H1 (cell line): Measurements from ENCODE around the gene SNHG17. TPM values are rescaled to one million over a fixed set of nuclear protein-coding genes. Genes with fewer than 3 reads are reported as not detected.

Experiments
- CTCF ChIA-PET: fragments of 300-600 bp; sonication (Branson Sonifier 250); formaldehyde crosslinking; loops from one replicate; lab custom pipeline; 2021; ENCODE audit not compliant: partially characterized antibody; lab: Charles Lee
- POLR2A ChIA-PET: fragments of 300-600 bp; sonication (Branson Sonifier 250); formaldehyde crosslinking; loops from one replicate; lab custom pipeline; 2021; ENCODE audit warnings: inconsistent platforms; ENCODE audit not compliant: partially characterized antibody; lab: Charles Lee
- DNase-seq, 2 experiments: peaks; one replicate each; pipeline versions ENCODE4 v3.0.0 to v3.0.0-alpha.2; 2010 to 2022; ENCODE audit warnings: low spot score in 2 of 2, low read depth in 1 of 2, mixed read lengths in 1 of 2
- FAIRE-seq: peaks from 2 replicates; lab custom pipeline; 2011; peaks lifted over from hg19 to GRCh38; lab: Jason Lieb, UNC
- H2AFZ ChIP-seq: 2 replicates; pipeline ENCODE4 v1.8.1; 2012; ENCODE audit warnings: low read length, inconsistent platforms
- H2AK5ac ChIP-seq: 2 replicates; pipeline ENCODE4 v1.6.1; 2013; ENCODE audit warnings: low read depth, low read length
- H2BK120ac ChIP-seq: replicated peaks from 2 replicates; pipeline ENCODE3; 2013; ENCODE audit warnings: low read depth, low read length, inconsistent platforms
- H2BK12ac ChIP-seq: 2 replicates; pipeline ENCODE4 v1.6.1; 2013; ENCODE audit warnings: low read depth, low read length
- H2BK15ac ChIP-seq: 2 replicates; pipeline ENCODE4 v1.6.1; 2013; ENCODE audit warnings: low read length
- H2BK20ac ChIP-seq: 2 replicates; pipeline ENCODE4 v1.6.1; 2013; ENCODE audit warnings: low read length
- H2BK5ac ChIP-seq: 2 replicates; pipeline ENCODE4 v1.6.1; 2013; ENCODE audit warnings: low read depth, low read length
- H3K14ac ChIP-seq: 2 replicates; pipeline ENCODE4 v1.6.1; 2013; ENCODE audit warnings: inconsistent platforms; ENCODE audit not compliant: insufficient read length
- H3K18ac ChIP-seq: 2 replicates; pipeline ENCODE4 v1.6.1; 2013; ENCODE audit warnings: low read length; ENCODE audit errors: extremely low read depth
- H3K23ac ChIP-seq: 2 replicates; pipeline ENCODE4 v1.6.1; 2013; ENCODE audit warnings: inconsistent platforms; ENCODE audit not compliant: insufficient read length
- H3K23me2 ChIP-seq: 2 replicates; pipeline ENCODE4 v1.6.1; 2013; ENCODE audit warnings: low read depth, low read length
- H3K27ac ChIP-seq: 2 replicates; pipeline ENCODE4 v1.6.1; 2011; ENCODE audit warnings: low read depth, low read length, inconsistent platforms
- H3K27me3 ChIP-seq, 4 experiments: replicated peaks in 1 of 4; 1 replicate in 1 of 4; 2 replicates in 3 of 4; pipeline versions ENCODE4 v1.6.1 to v1.8.1; 2011 to 2013; ENCODE audit warnings: low read length in 3 of 4, mild to moderate bottlenecking in 3 of 4, inconsistent platforms in 2 of 4, mixed read lengths in 2 of 4, moderate library complexity in 1 of 4; ENCODE audit not compliant: control insufficient read depth in 3 of 4, insufficient read depth in 3 of 4; ENCODE audit errors: extremely low read depth in 1 of 4
- H3K36me3 ChIP-seq, 4 experiments: 2 replicates each; pipeline versions ENCODE4 v1.6.1 to v1.8.1; 2011 to 2013; ENCODE audit warnings: mild to moderate bottlenecking in 4 of 4, low read length in 3 of 4, moderate library complexity in 2 of 4, control low read depth in 1 of 4, inconsistent platforms in 1 of 4; ENCODE audit not compliant: insufficient read depth in 4 of 4, control insufficient read depth in 2 of 4
- H3K4ac ChIP-seq: replicated peaks from 2 replicates; pipeline ENCODE3; 2013; ENCODE audit warnings: low read length, low read depth, mixed read lengths, inconsistent platforms; ENCODE audit not compliant: insufficient read length
- H3K4me1 ChIP-seq, 4 experiments: replicated peaks in 1 of 4; 1 replicate in 1 of 4; 2 replicates in 3 of 4; pipeline versions ENCODE4 v1.6.1 to v1.8.1; 2011 to 2013; ENCODE audit warnings: low read length in 3 of 4, inconsistent platforms in 2 of 4, mixed read lengths in 1 of 4; ENCODE audit not compliant: insufficient read depth in 4 of 4, control insufficient read depth in 3 of 4
- H3K4me2 ChIP-seq, 2 experiments: 2 replicates each; pipeline versions ENCODE4 v1.6.1 to v1.8.1; 2011 to 2013; ENCODE audit warnings: low read depth in 2 of 2, low read length in 2 of 2, control low read depth in 1 of 2, inconsistent platforms in 1 of 2, mild to moderate bottlenecking in 1 of 2; ENCODE audit not compliant: insufficient read depth in 1 of 2
- H3K4me3 ChIP-seq, 4 experiments: fragments of 200-600, 300-600 bp in 1 of 4; sonication (generic), shearing (Covaris generic), sonication (Bioruptor Twin) in 1 of 4; 2 replicates each; pipeline versions ENCODE4 v1.5.1 to v1.8.1; 2011 to 2016; ENCODE audit warnings: low read length in 4 of 4, low read depth in 3 of 4, control low read depth in 2 of 4, inconsistent platforms in 2 of 4, mild to moderate bottlenecking in 2 of 4, mixed read lengths in 1 of 4, moderate library complexity in 1 of 4; ENCODE audit not compliant: insufficient read depth in 2 of 4; ENCODE audit errors: extremely low read depth in 1 of 4
- H3K56ac ChIP-seq: replicated peaks from 2 replicates; pipeline ENCODE3; 2013; ENCODE audit warnings: low read depth, mild to moderate bottlenecking, mixed read lengths, low read length, inconsistent platforms; ENCODE audit not compliant: insufficient read length
- H3K79me1 ChIP-seq: 2 replicates; pipeline ENCODE4 v1.6.1; 2013; ENCODE audit warnings: low read depth, low read length, control low read depth
- H3K79me2 ChIP-seq, 2 experiments: 2 replicates each; pipeline versions ENCODE4 v1.6.1 to v1.8.1; 2012 to 2013; ENCODE audit warnings: low read length in 2 of 2, mild to moderate bottlenecking in 2 of 2, inconsistent platforms in 1 of 2; ENCODE audit not compliant: insufficient read depth in 2 of 2, control insufficient read depth in 1 of 2
- H3K9ac ChIP-seq, 4 experiments: replicated peaks in 1 of 4; 1 replicate in 1 of 4; 2 replicates in 3 of 4; pipeline versions ENCODE4 v1.6.1 to v1.8.1; 2011 to 2013; ENCODE audit warnings: low read depth in 3 of 4, low read length in 3 of 4, control low read depth in 2 of 4, mild to moderate bottlenecking in 2 of 4, moderate library complexity in 2 of 4, inconsistent platforms in 1 of 4; ENCODE audit errors: extremely low read depth in 1 of 4
- H3K9me3 ChIP-seq, 2 experiments: 2 replicates each; pipeline versions ENCODE4 v1.6.1 to v1.8.1; 2012 to 2013; ENCODE audit warnings: mild to moderate bottlenecking in 2 of 2, moderate library complexity in 2 of 2, control low read depth in 1 of 2, inconsistent platforms in 1 of 2, low read depth in 1 of 2, low read length in 1 of 2, mixed read lengths in 1 of 2; ENCODE audit not compliant: insufficient read depth in 2 of 2
- H4K20me1 ChIP-seq, 2 experiments: replicated peaks in 1 of 2; 2 replicates each; pipeline versions ENCODE3 to v1.8.1; 2011 to 2013; ENCODE audit warnings: inconsistent platforms in 2 of 2, low read length in 2 of 2, mild to moderate bottlenecking in 1 of 2; ENCODE audit not compliant: insufficient read depth in 2 of 2, control insufficient read depth in 1 of 2
- H4K5ac ChIP-seq: 2 replicates; pipeline ENCODE4 v1.6.1; 2013; ENCODE audit warnings: low read length, low read depth, mixed read lengths, inconsistent platforms; ENCODE audit not compliant: insufficient read length
- H4K8ac ChIP-seq: 2 replicates; pipeline ENCODE4 v1.8.0; 2013; ENCODE audit warnings: mild to moderate bottlenecking, moderate library complexity, low read length, inconsistent platforms; ENCODE audit not compliant: insufficient read depth; ENCODE audit errors: extremely low read depth
- H4K91ac ChIP-seq: replicated peaks from 2 replicates; pipeline ENCODE3; 2013; ENCODE audit warnings: low read length, mixed read lengths, inconsistent platforms; ENCODE audit not compliant: insufficient read length
- BCL11A ChIP-seq, 2 experiments: IDR thresholded peaks; one replicate each; pipeline ENCODE4 v1.6.1; 2011; ENCODE audit warnings: low read depth in 2 of 2, low read length in 2 of 2, mild to moderate bottlenecking in 2 of 2
- EZH2 ChIP-seq: fragments of 200-600 bp; sonication (generic); IDR thresholded peaks from 2 replicates; pipeline ENCODE4 v1.7.1; 2012; ENCODE audit warnings: low read depth, mild to moderate bottlenecking, moderate library complexity, low read length, inconsistent platforms; ENCODE audit not compliant: severe bottlenecking
- POLR2AphosphoS5 ChIP-seq: IDR thresholded peaks from 2 replicates; pipeline ENCODE4 v1.6.1; 2011; ENCODE audit warnings: low read depth, low read length
- POU5F1 ChIP-seq: IDR thresholded peaks from 2 replicates; pipeline ENCODE4 v1.6.1; 2011; ENCODE audit warnings: low read depth, mild to moderate bottlenecking, low read length, moderate library complexity
- RBBP5 ChIP-seq: IDR thresholded peaks from 2 replicates; pipeline ENCODE4 v1.7.1; 2012; ENCODE audit warnings: low read depth, mild to moderate bottlenecking, inconsistent platforms, low read length, moderate library complexity, borderline replicate concordance
- SP1 ChIP-seq: IDR thresholded peaks from 2 replicates; pipeline ENCODE4 v1.6.1; 2011; ENCODE audit warnings: low read depth, low read length
- SRF ChIP-seq: IDR thresholded peaks from 2 replicates; pipeline ENCODE4 v1.6.1; 2011; ENCODE audit warnings: mild to moderate bottlenecking, low read depth, low read length, moderate library complexity
- SUZ12 ChIP-seq: fragments of 200-600 bp; sonication (generic); IDR thresholded peaks from 2 replicates; pipeline ENCODE4 v1.6.1; 2012; ENCODE audit warnings: mild to moderate bottlenecking, inconsistent platforms, low read length, moderate library complexity, mixed read lengths
- TAF7 ChIP-seq: optimal IDR thresholded peaks from 2 replicates; pipeline ENCODE3; 2011; ENCODE audit warnings: low read depth, mild to moderate bottlenecking, inconsistent platforms, low read length, moderate library complexity, borderline replicate concordance
- ZNF274 ChIP-seq: IDR thresholded peaks from 2 replicates; pipeline ENCODE4 v1.7.0; 2012; ENCODE audit warnings: low read length, borderline replicate concordance; ENCODE audit errors: extremely low read depth
- WGBS, 2 experiments: shearing (Covaris generic) in 1 of 2; methylation state at CpG; one replicate each; pipeline versions ENCODE4 v1.1.6 to v1.1.7; 2013 to 2015; ENCODE audit warnings: low lambda C conversion rate in 2 of 2, mixed read lengths in 2 of 2, inconsistent platforms in 1 of 2, low coverage in 1 of 2, missing lambda C conversion rate in 1 of 2; ENCODE audit not compliant: insufficient replicate concordance in 2 of 2, insufficient coverage in 1 of 2, insufficient read length in 1 of 2; ENCODE audit errors: extremely low coverage in 1 of 2, missing lambda C conversion rate in 1 of 2; 5-methylcytosine and 5-hydroxymethylcytosine counted together
- polyA plus RNA-seq, 7 experiments: library from polyadenylated mRNA; depleted of rRNA in 3 of 7; stranded (reverse) in 5 of 7; unstranded in 2 of 7; fragments of >200 nt in 5 of 7; fragments of 200-250 nt in 2 of 7; gene quantifications; 1 replicate in 5 of 7; 2 replicates in 1 of 7; 4 replicates in 1 of 7; pipeline versions ENCODE4 v1.2.1 to v1.2.3, GENCODE V29; 2011 to 2013; ENCODE audit warnings: missing spikeins in 2 of 7, mixed read lengths in 2 of 7
- total RNA-seq: library from RNA; stranded (reverse); fragmentation: NEBNext Ultra II Directional; extraction: Animal tissue kit (Norgen Biotek cat#: 25700); gene quantifications from 2 replicates; pipeline ENCODE4 v1.2.1, GENCODE V29; 2021
- TF ChIP-seq, protein P1 (sequence below): IDR thresholded peaks from 2 replicates; pipeline ENCODE4 v1.6.1; 2012; ENCODE audit warnings: inconsistent platforms

SNHG17 gene
- total and polyA plus RNA-seq, 2 of the 8 experiments (the other 6 are each of a cell fraction or from before 2014, with no cell fraction given), result 59.4 to 59.8 TPM

DNA sequence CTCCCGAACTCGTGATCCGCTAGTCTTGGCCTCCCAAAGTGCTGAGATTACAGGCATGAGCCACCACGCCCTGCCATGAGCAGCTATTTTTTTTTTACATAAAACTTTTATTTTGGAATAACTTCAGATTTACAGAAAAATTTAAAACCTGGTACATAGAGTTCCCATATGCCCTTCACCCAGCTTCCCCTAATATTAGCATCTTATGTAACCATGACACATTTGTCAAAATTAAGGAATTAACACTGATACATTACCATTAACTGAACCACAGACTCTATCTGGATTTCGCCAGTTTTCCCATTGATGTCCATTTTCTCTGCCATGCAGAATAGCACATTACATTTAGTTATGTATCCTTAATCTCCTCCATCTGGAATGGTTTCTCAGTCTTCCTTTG, 23.2 kb upstream of the SNHG17 start:
- no peak overlapping the region for H2AFZ ChIP-seq
- H4K8ac ChIP-seq, result no peak overlapping the region
- H4K5ac ChIP-seq, result no peak overlapping the region
- H2BK120ac ChIP-seq, result no peak overlapping the region
- no peak overlapping the region for H3K4me2 ChIP-seq
- H3K4ac ChIP-seq, result no peak overlapping the region
- H4K20me1 ChIP-seq, result no peaks in the 10 kb centered on the region
- H3K56ac ChIP-seq, result no peak overlapping the region
- no peak overlapping the region for H3K4me3 ChIP-seq
- H3K36me3 ChIP-seq, result no peaks in the 10 kb centered on the region
- H3K79me1 ChIP-seq, result no peaks in the 10 kb centered on the region
- no peak overlapping the region for H2BK20ac ChIP-seq
- H3K23me2 ChIP-seq, result no peaks in the 10 kb centered on the region
- CTCF ChIA-PET, result interaction anchor here (0.6 to 2.7 kb wide), 4 partner anchors 10 to 200 kb away, joined by 3 to 11 read pairs (median 4); partner anchors contain the start of gene RALGAPB
- H2BK12ac ChIP-seq, result no peak overlapping the region
- H3K9me3 ChIP-seq, result peaks cover 0 to 5% of the 10 kb centered on the region in 2 experiments; a peak in 1 of 4 replicates
- no peak overlapping the region for H3K18ac ChIP-seq
- no peak overlapping the region for H3K9ac ChIP-seq
- H3K14ac ChIP-seq, result no peak overlapping the region
- no peak overlapping the region for H2BK5ac ChIP-seq
- FAIRE-seq (no peak), DNase-seq (no peak)
- H3K4me1 ChIP-seq, result no peaks in the 10 kb centered on the region
- H3K27ac ChIP-seq, result no peak overlapping the region
- POLR2A ChIA-PET, result interaction anchor here (1.9 kb wide), 1 partner anchor 40 kb away, joined by 8 read pairs; no protein-coding TSS in a partner anchor
- 89% methylated on average over 5 of the region's 5 CpGs; no CpG with 5 or more reads in 1 of the 2 experiments for WGBS, 2 experiments
- no peak overlapping the region for H2BK15ac ChIP-seq
- no peak overlapping the region for H4K91ac ChIP-seq
- no peak for TF ChIP-seq SP1
- no peak for TF ChIP-seq POLR2AphosphoS5
- TF ChIP-seq, protein P1, sequence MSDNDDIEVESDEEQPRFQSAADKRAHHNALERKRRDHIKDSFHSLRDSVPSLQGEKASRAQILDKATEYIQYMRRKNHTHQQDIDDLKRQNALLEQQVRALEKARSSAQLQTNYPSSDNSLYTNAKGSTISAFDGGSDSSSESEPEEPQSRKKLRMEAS, result no peak
- TF ChIP-seq RBBP5, result no peak
- TF ChIP-seq BCL11A (IDR thresholded peaks at IDR 0.05; ENCODE audit: low read depth in 2 of 2, low read length in 2 of 2), result no peak
- TF ChIP-seq EZH2, result no peak
- TF ChIP-seq ZNF274, result no peak
- no peak for TF ChIP-seq POU5F1
- TF ChIP-seq SRF, result no peak
- TF ChIP-seq SUZ12, result no peak
- no peak for TF ChIP-seq TAF7
- H3K27me3 ChIP-seq, result no peaks in the 10 kb centered on the region
- H2AK5ac ChIP-seq, result no peak overlapping the region
- no peak overlapping the region for H3K23ac ChIP-seq
- H3K79me2 ChIP-seq, result no peaks in the 10 kb centered on the region
